Tibial nerve (tissue), 4 donors: ENCODE results near the gene LTBP3.

Experiments used
- CTCF ChIP-seq, 5 experiments: fragments of 200-600 bp in 3 of 5; fragments of 450-650 bp in 2 of 5; sonication (generic) in 3 of 5; IDR thresholded peaks; one replicate each; pipeline ENCODE4 v1.5.1; 2016 to 2019; ENCODE audit warnings: antibody characterized with exemption in 5 of 5, mild to moderate bottlenecking in 3 of 5, moderate library complexity in 2 of 5
- EP300 ChIP-seq, 2 donors: sonication (generic); formaldehyde crosslinking; IDR thresholded peaks; one replicate each; pipeline ENCODE4 v1.6.1; 2017; ENCODE audit warnings: antibody characterized with exemption in 2 of 2, mild to moderate bottlenecking in 1 of 2

GRCh38 chr11:65499713-65500386 is 58.3 kb downstream of the LTBP3 start:
- TF ChIP-seq CTCF (IDR thresholded peaks at IDR 0.05) = no peak
- no peak for TF ChIP-seq EP300 (IDR thresholded peaks at IDR 0.05)
